ENCODE results near the gene UNC5B. TPM values are rescaled to one million over a fixed set of nuclear protein-coding genes. Genes with fewer than 3 reads are reported as not detected.
A peak's percentile ranks its signal among the peaks of the same experiment; 100 is the strongest.

The UNC5B gene
- polyA plus RNA-seq (2012; ENCODE audit: low read depth, missing spikeins) = not detected

GRCh38 chr10:71212318-71213126 is at the start of gene UNC5B:
Gene UNC5B, plus strand, starts transcription at chr10:71212570. Its CDS starts 416 bp downstream, at chr10:71212986.
- no peak for FAIRE-seq
- no peak for TF ChIP-seq POU2F2 (IDR thresholded peaks at IDR 0.05; ENCODE audit: low read depth, low read length)
- TF ChIP-seq POLR2AphosphoS5 (IDR thresholded peaks at IDR 0.05; ENCODE audit: low read depth, low read length) = no peak
- TF ChIP-seq PAX5 (IDR thresholded peaks at IDR 0.05; ENCODE audit: insufficient read depth, low read length, severe bottlenecking) = no peak
- no peak for TF ChIP-seq TAF1 (IDR thresholded peaks at IDR 0.05; ENCODE audit: low read depth, low read length)
- TF ChIP-seq POLR2A (IDR thresholded peaks at IDR 0.05; ENCODE audit: low read depth, low read length) = no peak
- TF ChIP-seq SPI1 (IDR thresholded peaks at IDR 0.05; ENCODE audit: low read depth, low read length) = no peak
- peak; percentile 65 for DNase-seq (ENCODE audit: insufficient read length, low spot score)

GRCh38 chr10:71173466-71173865 is 38.9 kb upstream of the UNC5B start:
- DNase-seq (ENCODE audit: insufficient read length, low spot score) = no peak
- no peak for FAIRE-seq
- TF ChIP-seq SPI1 (IDR thresholded peaks at IDR 0.05; ENCODE audit: low read depth, low read length) = no peak
- no peak for TF ChIP-seq POU2F2 (IDR thresholded peaks at IDR 0.05; ENCODE audit: low read depth, low read length)
- no peak for TF ChIP-seq POLR2A (IDR thresholded peaks at IDR 0.05; ENCODE audit: low read depth, low read length)

- FAIRE-seq (no peak), DNase-seq (ENCODE audit: insufficient read length, low spot score) (no peak)
- no peak for TF ChIP-seq SPI1 (IDR thresholded peaks at IDR 0.05; ENCODE audit: low read depth, low read length)
- TF ChIP-seq PAX5 (IDR thresholded peaks at IDR 0.05; ENCODE audit: insufficient read depth, low read length, severe bottlenecking) = no peak
- TF ChIP-seq TAF1 (IDR thresholded peaks at IDR 0.05; ENCODE audit: low read depth, low read length) = no peak
- no peak for TF ChIP-seq POLR2AphosphoS5 (IDR thresholded peaks at IDR 0.05; ENCODE audit: low read depth, low read length)
- TF ChIP-seq POU2F2 (IDR thresholded peaks at IDR 0.05; ENCODE audit: low read depth, low read length) = no peak
- no peak for TF ChIP-seq POLR2A (IDR thresholded peaks at IDR 0.05; ENCODE audit: low read depth, low read length)
These were observed 35.7 kb upstream of the UNC5B start for GRCh38 chr10:71176661-71177060.

GRCh38 chr10:71177651-71178199 is 34.6 kb upstream of the UNC5B start:
- TF ChIP-seq PAX5 (IDR thresholded peaks at IDR 0.05; ENCODE audit: insufficient read depth, low read length, severe bottlenecking) (no peak), POU2F2 (IDR thresholded peaks at IDR 0.05; ENCODE audit: low read depth, low read length) (no peak), POLR2A (IDR thresholded peaks at IDR 0.05; ENCODE audit: low read depth, low read length) (no peak)

GRCh38 chr10:71178880-71179279 is 33.5 kb upstream of the UNC5B start:
- FAIRE-seq (no peak), DNase-seq (ENCODE audit: insufficient read length, low spot score) (no peak)
- TF ChIP-seq SPI1 (IDR thresholded peaks at IDR 0.05; ENCODE audit: low read depth, low read length) (no peak), PAX5 (IDR thresholded peaks at IDR 0.05; ENCODE audit: insufficient read depth, low read length, severe bottlenecking) (no peak), POLR2AphosphoS5 (IDR thresholded peaks at IDR 0.05; ENCODE audit: low read depth, low read length) (no peak), POLR2A (IDR thresholded peaks at IDR 0.05; ENCODE audit: low read depth, low read length) (no peak), POU2F2 (IDR thresholded peaks at IDR 0.05; ENCODE audit: low read depth, low read length) (no peak), TAF1 (IDR thresholded peaks at IDR 0.05; ENCODE audit: low read depth, low read length) (no peak)

More at GRCh38 chr10:71177651-71178199, 34.6 kb upstream of the UNC5B start:
- FAIRE-seq = no peak
- no peak for DNase-seq (ENCODE audit: insufficient read length, low spot score)

- no peak for DNase-seq (ENCODE audit: insufficient read length, low spot score)
- TF ChIP-seq POLR2A (IDR thresholded peaks at IDR 0.05; ENCODE audit: low read depth, low read length) = no peak
- no peak for TF ChIP-seq PAX5 (IDR thresholded peaks at IDR 0.05; ENCODE audit: insufficient read depth, low read length, severe bottlenecking)
- no peak for TF ChIP-seq POLR2AphosphoS5 (IDR thresholded peaks at IDR 0.05; ENCODE audit: low read depth, low read length)
- TF ChIP-seq POU2F2 (IDR thresholded peaks at IDR 0.05; ENCODE audit: low read depth, low read length) = no peak
- no peak for TF ChIP-seq SPI1 (IDR thresholded peaks at IDR 0.05; ENCODE audit: low read depth, low read length)
- no peak for TF ChIP-seq TAF1 (IDR thresholded peaks at IDR 0.05; ENCODE audit: low read depth, low read length)
- FAIRE-seq = no peak
These were observed 33.0 kb upstream of the UNC5B start for GRCh38 chr10:71179382-71179781.

- no peak for DNase-seq (ENCODE audit: insufficient read length, low spot score)
- TF ChIP-seq POU2F2 (IDR thresholded peaks at IDR 0.05; ENCODE audit: low read depth, low read length) (no peak), POLR2A (IDR thresholded peaks at IDR 0.05; ENCODE audit: low read depth, low read length) (no peak), PAX5 (IDR thresholded peaks at IDR 0.05; ENCODE audit: insufficient read depth, low read length, severe bottlenecking) (no peak), TAF1 (IDR thresholded peaks at IDR 0.05; ENCODE audit: low read depth, low read length) (no peak), SPI1 (IDR thresholded peaks at IDR 0.05; ENCODE audit: low read depth, low read length) (no peak), POLR2AphosphoS5 (IDR thresholded peaks at IDR 0.05; ENCODE audit: low read depth, low read length) (no peak)
These were observed 27.9 kb upstream of the UNC5B start for GRCh38 chr10:71184421-71184820.

GRCh38 chr10:71185209-71185608 is 27.2 kb upstream of the UNC5B start:
- TF ChIP-seq PAX5 (IDR thresholded peaks at IDR 0.05; ENCODE audit: insufficient read depth, low read length, severe bottlenecking) (no peak), POLR2AphosphoS5 (IDR thresholded peaks at IDR 0.05; ENCODE audit: low read depth, low read length) (no peak), TAF1 (IDR thresholded peaks at IDR 0.05; ENCODE audit: low read depth, low read length) (no peak), POLR2A (IDR thresholded peaks at IDR 0.05; ENCODE audit: low read depth, low read length) (no peak), POU2F2 (IDR thresholded peaks at IDR 0.05; ENCODE audit: low read depth, low read length) (no peak), SPI1 (IDR thresholded peaks at IDR 0.05; ENCODE audit: low read depth, low read length) (no peak)
- no peak for FAIRE-seq
- DNase-seq (ENCODE audit: insufficient read length, low spot score) = no peak

More at GRCh38 chr10:71184421-71184820, 27.9 kb upstream of the UNC5B start:
- FAIRE-seq = no peak

GRCh38 chr10:71187197-71187596 is 25.2 kb upstream of the UNC5B start:
- FAIRE-seq (no peak), DNase-seq (ENCODE audit: insufficient read length, low spot score) (no peak)
- no peak for TF ChIP-seq POLR2A (IDR thresholded peaks at IDR 0.05; ENCODE audit: low read depth, low read length)
- no peak for TF ChIP-seq TAF1 (IDR thresholded peaks at IDR 0.05; ENCODE audit: low read depth, low read length)
- no peak for TF ChIP-seq POU2F2 (IDR thresholded peaks at IDR 0.05; ENCODE audit: low read depth, low read length)
- no peak for TF ChIP-seq SPI1 (IDR thresholded peaks at IDR 0.05; ENCODE audit: low read depth, low read length)
- TF ChIP-seq PAX5 (IDR thresholded peaks at IDR 0.05; ENCODE audit: insufficient read depth, low read length, severe bottlenecking) = no peak
- no peak for TF ChIP-seq POLR2AphosphoS5 (IDR thresholded peaks at IDR 0.05; ENCODE audit: low read depth, low read length)
